T-helper 9 cell (primary cell): ENCODE results near the gene CREB3L2.
"Not testable (repeated sequence)": the region's sequence is repeated elsewhere in the genome, so short reads cannot be mapped to it uniquely, and the experiment has no call there.

Experiments used
- DNase-seq: peaks from one replicate; pipeline ENCODE4 v3.0.0-alpha.2; 2020

Gene CREB3L2

GRCh38 chr7:137867289-137867688 lies 134.6 kb downstream of the CREB3L2 start:
- no peak for DNase-seq

- DNase-seq, result no peak
These were observed 136.1 kb downstream of the CREB3L2 start for GRCh38 chr7:137865764-137866163.

GRCh38 chr7:137862964-137863363 lies 138.9 kb downstream of the CREB3L2 start:
- no peak for DNase-seq

- no peak for DNase-seq
These were observed 139.5 kb downstream of the CREB3L2 start for GRCh38 chr7:137862358-137862757.

- no peak for DNase-seq
These were observed 141.3 kb downstream of the CREB3L2 start for GRCh38 chr7:137860542-137860941.

GRCh38 chr7:137853053-137853452 lies 148.8 kb downstream of the CREB3L2 start:
- no peak for DNase-seq

- DNase-seq, result no peak
These were observed 149.8 kb downstream of the CREB3L2 start for GRCh38 chr7:137852108-137852507.

- DNase-seq, result no peak
These were observed 150.6 kb downstream of the CREB3L2 start for GRCh38 chr7:137850972-137851945.

GRCh38 chr7:137850571-137850970 lies 151.3 kb downstream of the CREB3L2 start:
- DNase-seq, result no peak

- DNase-seq, result no peak
These were observed 153.8 kb downstream of the CREB3L2 start for GRCh38 chr7:137848095-137848494.

- no peak for DNase-seq
These were observed 154.3 kb downstream of the CREB3L2 start for GRCh38 chr7:137847568-137848050.

GRCh38 chr7:137846827-137847567 lies 154.9 kb downstream of the CREB3L2 start, which contains the start of gene DGKI:
Gene DGKI (minus strand): TSS chr7:137846974.
- DNase-seq, result no peak

- no peak for DNase-seq
These were observed 155.4 kb downstream of the CREB3L2 start for GRCh38 chr7:137846549-137846826.

- DNase-seq, result no peak
These were observed 157.0 kb downstream of the CREB3L2 start for GRCh38 chr7:137844677-137845425.

GRCh38 chr7:137839903-137840779 lies 161.7 kb downstream of the CREB3L2 start:
- DNase-seq, result no peak

- DNase-seq, result no peak
These were observed 163.1 kb downstream of the CREB3L2 start for GRCh38 chr7:137838706-137839315.

- DNase-seq, result no peak
These were observed 165.3 kb downstream of the CREB3L2 start for GRCh38 chr7:137836541-137836940.

- DNase-seq, result no peak
These were observed 165.8 kb downstream of the CREB3L2 start for GRCh38 chr7:137836113-137836509.

- no peak for DNase-seq
These were observed 166.3 kb downstream of the CREB3L2 start for GRCh38 chr7:137835486-137836112.

GRCh38 chr7:137834552-137834951 lies 167.3 kb downstream of the CREB3L2 start:
- DNase-seq, result no peak

GRCh38 chr7:137832990-137833389 lies 168.9 kb downstream of the CREB3L2 start:
- not testable (repeated sequence) for DNase-seq
